HL-60/S4 (cell line): ENCODE measurements around the gene SIPA1L3.

ENCODE experiments used
- in situ Hi-C: fragments of 300-500 bp; cut with MboI; formaldehyde crosslinking; loops from 2 replicates; pipeline ENCODE4 v1.14.3; 2022; ENCODE audit warnings: low sequenced_read_pairs

SIPA1L3 gene

GRCh38 chr19:38250428-38250820 is 343.4 kb downstream of the SIPA1L3 start:
- in situ Hi-C loops, result no loop called here

GRCh38 chr19:38250821-38251563 is 344.0 kb downstream of the SIPA1L3 start:
- in situ Hi-C loops, result no loop called here

DNA sequence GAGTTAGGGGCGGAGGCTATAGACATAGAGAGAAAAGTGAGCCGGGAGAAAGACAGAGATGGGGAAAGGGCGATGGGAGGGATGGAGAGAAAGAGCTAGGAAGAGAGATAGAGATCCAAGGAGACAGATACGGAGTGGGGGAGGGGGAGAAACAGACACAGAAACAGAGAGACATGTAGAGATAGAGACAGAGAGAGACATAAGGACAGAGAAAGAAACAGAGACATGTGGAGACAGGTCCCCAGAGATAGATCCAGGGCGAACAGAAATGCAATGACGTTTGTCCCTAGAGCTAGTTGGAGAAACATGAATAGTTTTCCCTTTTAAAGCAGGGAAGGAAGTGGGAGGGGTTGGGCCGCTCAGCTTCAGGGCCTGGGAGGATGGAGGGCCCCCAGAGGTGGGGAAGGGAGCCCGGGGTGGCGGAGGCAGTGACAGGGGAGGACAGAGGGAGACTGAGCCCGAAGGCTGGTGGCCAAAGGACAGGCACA is 344.6 kb downstream of the SIPA1L3 start:
- in situ Hi-C loops, result no loop called here

GRCh38 chr19:38252385-38252784 is 345.4 kb downstream of the SIPA1L3 start:
- in situ Hi-C loops, result no loop called here

- in situ Hi-C loops, result no loop called here
Measured at GRCh38 chr19:38252941-38253691, 346.1 kb downstream of the SIPA1L3 start.

- in situ Hi-C loops, result no loop called here
Measured at GRCh38 chr19:38253788-38254187, 346.8 kb downstream of the SIPA1L3 start.

- in situ Hi-C loops, result no loop called here
Measured at GRCh38 chr19:38255383-38256014, 348.5 kb downstream of the SIPA1L3 start.
